Fibroblast of skin of scalp (primary cell): ENCODE results near the gene RAD51C.
"Not testable (repeated sequence)": the region's sequence is repeated elsewhere in the genome, so short reads cannot be mapped to it uniquely, and the experiment has no call there.

ENCODE experiments used
- DNase-seq: peaks from one replicate; pipeline ENCODE4 v3.0.0-alpha.2; 2013

Gene RAD51C

DNA sequence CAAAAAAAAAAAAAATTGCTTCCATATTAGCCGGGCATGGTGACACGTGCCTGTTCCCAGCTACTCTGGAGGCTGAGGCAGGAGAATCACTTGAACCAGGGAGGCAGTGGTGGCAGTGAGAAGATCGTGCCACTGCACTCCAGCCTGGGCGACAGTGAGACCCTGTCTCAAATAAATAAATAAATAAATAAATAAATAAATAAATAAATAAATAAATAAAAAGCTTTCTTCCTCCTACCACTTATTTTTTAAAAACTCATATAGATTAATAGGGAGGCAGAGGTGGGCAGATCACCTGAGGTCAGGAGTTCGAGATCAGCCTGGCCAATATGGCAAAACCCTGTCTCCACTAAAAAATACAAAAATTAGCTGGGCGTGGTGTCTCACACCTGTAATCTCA is 7.9 kb upstream of the RAD51C start:
- not testable (repeated sequence) for DNase-seq

GRCh38 chr17:58686980-58687379 is 5.4 kb upstream of the RAD51C start:
- DNase-seq, result no peak

DNA sequence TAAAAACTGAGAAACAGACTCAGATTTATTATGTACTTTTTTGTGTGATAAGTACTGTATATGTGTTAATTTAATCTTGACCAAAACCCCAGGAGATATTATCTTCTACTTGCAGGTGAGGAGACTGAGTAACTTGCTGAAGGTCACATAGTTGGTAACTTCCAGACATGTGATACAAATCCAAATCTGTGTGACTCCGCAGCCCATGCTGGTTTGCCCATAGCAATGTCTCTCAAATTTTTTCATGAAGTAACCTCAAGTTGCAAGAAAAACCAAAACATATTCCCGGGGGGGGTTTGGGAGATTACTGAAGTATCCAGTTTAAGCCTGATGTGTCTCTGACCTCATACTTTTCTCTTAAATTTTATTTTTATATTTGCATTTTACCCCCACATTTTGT is 3.9 kb upstream of the RAD51C start:
- no peak for DNase-seq

- not testable (repeated sequence) for DNase-seq
Measured at GRCh38 chr17:58690033-58690432, 2.4 kb upstream of the RAD51C start.

DNA sequence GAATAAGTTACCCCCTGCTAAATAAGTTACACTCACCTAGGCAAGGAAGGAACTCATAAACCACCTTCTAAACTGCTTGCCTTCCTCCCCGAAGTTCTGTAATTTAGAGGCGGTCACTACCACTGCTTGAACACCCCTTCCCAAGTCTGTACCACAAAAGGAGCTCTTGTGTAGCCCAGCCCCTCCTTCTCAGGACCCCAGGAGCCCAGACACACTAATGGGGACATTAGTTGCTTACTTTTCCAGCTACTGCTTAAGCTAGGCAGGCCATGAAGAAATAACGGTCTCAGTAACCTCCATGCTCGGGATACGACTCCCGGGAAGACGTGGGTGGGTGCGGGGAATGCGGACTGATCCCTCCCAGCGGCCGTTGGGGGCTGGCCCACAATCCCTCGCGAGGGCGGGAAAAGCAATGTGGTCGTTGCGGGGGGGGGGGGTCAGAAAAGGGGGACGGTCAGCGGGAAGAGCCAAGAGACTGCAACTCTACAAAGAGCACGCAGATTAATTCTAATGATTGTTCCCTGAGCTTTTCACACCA is 632 bp upstream of the RAD51C start, which contains the start of gene TEX14:
TSS of gene TEX14 (minus strand) at position 345 of the 538 bp plus-strand sequence. CDS start 40,044 bp downstream, outside the sequence.
- DNase-seq, result no peak

GRCh38 chr17:58693208-58693607 is 806 bp downstream of the RAD51C start:
- DNase-seq, result no peak

DNA sequence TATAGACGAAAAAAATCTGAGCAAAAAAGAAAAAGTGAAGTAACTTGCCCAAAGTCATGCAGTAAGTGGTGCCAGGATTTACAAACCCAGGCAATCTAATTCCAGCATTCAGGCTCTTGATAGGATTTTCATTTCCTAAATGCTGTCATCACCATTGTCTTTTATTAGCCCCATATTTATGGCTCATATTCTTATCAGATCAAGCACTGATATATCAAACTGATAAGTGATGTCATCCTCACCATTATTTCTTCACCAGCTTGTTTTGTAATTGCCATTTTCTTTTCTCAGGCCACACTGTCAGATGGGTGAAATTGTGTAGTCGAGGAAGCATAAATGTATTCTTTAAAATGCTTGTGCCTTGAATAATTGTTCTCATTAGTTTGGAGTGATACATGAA is 1.3 kb downstream of the RAD51C start:
- DNase-seq, result no peak

GRCh38 chr17:58694302-58694701 is 1.9 kb downstream of the RAD51C start:
- no peak for DNase-seq

DNA sequence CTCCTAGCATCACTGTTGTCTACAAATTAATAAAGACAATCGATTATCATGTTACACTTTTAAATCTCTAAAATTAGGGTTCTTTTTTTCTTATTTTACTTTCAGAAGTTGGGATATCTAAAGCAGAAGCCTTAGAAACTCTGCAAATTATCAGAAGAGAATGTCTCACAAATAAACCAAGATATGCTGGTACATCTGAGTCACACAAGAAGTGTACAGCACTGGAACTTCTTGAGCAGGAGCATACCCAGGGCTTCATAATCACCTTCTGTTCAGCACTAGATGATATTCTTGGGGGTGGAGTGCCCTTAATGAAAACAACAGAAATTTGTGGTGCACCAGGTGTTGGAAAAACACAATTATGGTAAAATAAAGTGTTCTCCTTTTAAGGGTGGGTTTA is 2.4 kb downstream of the RAD51C start:
- DNase-seq, result no peak

DNA sequence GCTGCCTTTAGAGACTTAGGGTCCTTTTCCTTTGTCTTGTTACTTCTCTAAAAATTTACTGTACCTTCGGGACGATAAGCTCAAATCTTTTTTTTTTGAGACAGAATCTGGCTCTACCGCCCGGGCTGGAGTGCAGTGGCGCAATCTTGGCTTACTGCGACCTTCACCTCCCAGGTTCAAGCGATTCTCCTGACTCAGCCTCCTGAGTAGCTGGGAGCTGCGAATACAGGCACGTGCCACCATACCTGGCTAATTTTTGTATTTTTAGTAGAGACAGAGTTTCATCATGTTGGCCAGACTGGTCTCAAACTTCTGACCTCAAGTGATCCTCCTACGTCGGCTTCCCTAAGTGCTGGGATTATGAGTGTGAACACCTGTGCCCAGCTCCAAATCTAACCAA is 7.4 kb downstream of the RAD51C start:
- no peak for DNase-seq

DNA sequence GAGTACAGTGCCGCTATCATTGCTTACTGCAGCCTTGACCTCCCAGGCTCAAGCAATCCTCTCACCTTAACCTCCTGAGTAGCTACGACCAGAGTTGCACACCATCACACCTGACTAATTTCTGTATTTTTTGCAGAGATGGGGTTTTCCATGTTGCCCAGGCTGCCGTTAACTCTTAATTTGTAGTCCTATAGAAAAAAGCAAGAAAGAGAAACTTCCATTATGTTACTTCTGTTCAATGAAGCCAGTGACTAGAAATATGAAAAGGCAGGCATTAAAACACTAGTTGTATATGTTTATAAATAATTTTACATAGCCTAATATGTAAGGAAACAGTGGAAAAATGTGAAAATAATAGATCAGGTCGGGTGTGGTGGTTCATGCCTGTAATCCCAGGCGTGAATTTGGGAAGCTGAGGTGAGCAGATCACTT is 9.7 kb downstream of the RAD51C start:
- no peak for DNase-seq

DNA sequence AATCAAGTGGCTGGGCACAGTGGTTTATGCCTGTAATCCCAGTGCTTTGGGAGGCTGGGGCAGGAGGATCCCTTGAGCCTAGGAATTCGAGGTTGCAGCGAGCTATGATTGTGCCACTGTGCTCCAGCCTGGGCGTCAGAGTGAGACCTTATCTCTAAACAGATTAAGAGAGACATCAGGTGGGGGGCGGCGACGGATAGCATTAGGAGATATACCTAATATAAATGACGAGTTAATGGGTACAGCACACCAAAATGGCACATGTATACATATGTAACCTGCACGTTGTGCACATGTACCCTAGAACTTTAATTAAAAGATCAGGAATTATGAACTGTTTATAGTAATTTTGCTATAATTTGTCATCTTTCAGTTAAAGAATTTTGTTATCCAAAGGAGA is 10.3 kb downstream of the RAD51C start:
- no peak for DNase-seq

DNA sequence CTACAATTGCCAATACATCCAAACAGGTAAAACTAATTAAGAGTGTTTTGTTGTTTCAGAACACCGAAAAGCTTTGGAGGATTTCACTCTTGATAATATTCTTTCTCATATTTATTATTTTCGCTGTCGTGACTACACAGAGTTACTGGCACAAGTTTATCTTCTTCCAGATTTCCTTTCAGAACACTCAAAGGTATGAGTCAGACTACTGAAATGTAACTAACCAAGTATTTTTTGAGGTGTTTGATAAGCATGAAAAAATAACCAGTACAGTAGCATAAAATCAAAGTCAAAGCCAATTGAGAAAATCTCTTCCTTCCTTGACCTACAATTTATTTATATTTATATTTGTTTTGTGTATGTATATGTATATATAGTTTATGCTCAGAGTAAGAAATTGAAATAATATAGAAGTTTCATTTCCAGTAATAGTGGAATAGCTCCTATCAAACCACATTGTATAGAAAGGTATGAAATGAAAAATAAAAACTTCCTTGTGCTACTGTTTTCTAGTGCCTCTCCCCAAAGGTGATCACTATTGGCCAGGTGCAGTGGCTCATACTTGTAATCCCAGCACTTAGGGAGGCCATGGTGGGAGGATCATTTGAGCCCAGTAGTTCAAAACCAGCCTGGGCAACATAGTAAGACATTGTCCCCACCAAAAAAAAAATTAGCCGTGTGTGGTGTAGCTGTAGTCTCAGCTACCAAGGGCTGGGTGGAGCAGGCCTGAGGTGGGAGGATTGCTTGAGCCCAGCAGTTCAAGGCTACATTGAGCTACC is 10.9 kb downstream of the RAD51C start:
- DNase-seq, result peak; percentile 12

DNA sequence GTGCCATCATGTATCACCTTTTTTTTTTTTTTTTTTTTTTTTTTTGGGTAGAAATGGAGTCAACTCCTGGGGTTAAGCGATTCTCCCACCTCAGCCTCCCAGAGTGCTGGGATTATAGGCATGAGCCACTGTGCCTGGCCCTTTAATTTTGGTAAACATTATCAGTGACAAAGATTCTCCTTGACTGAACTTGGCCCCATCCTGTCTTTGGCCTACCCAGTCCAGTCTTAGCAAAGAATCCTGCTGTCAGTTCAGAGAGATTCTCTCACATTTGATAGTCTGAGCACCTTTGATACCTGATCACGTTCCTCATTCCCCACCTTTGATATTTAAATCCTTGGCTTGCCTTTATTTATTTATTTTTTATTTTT is 11.5 kb downstream of the RAD51C start:
- DNase-seq, result no peak

GRCh38 chr17:58706351-58707140 is 14.1 kb downstream of the RAD51C start:
- no peak for DNase-seq

DNA sequence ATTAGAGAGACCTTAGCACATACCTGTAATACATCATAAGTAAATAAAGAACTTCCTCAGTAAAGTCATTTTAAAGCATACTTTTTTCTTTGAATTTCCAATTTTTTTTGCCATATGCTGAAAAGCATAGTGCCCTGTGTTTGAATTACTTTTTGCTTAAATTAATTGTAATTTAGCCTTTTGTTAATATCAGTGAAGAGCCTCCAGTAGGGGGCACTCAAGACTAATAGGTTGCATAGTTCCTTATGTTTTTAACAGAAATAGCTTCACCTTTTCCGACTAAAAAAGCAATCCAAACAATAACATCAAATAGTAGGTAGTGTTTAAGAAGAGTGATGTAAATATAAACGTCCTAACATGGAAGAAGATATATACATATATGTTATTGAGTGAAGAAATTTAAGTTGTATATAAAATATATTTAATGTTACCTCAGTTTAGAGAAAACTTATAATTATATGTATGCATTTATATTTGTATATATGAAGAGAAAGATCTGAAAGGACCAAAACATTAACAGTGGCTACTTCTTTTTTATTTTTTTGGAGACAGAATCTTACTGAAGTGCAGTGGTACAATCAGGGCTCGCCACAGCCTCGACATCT is 18.6 kb downstream of the RAD51C start:
- DNase-seq, result peak; percentile 56

- no peak for DNase-seq
Measured at GRCh38 chr17:58722274-58722673, 29.9 kb downstream of the RAD51C start.

GRCh38 chr17:58722696-58723095 is 30.3 kb downstream of the RAD51C start:
- DNase-seq, result no peak

DNA sequence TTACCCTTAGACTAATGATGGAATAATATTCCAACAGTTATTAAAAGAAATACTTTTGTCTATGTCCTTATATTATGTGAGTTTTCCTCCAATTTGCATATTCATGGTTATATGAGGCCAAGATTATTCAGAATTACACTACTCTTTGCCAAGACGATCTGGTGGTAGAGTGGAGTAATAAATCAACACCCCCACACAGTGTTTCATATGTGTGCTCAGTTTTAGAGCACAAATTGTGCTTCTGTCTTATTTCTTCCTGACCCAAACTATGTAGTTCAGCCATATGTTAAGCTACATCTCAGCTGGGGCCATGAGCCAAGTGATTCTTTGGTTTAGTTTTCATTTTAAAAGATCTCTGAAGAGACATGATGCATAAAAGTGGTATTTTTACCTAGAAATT is 36.4 kb downstream of the RAD51C start:
- no peak for DNase-seq

DNA sequence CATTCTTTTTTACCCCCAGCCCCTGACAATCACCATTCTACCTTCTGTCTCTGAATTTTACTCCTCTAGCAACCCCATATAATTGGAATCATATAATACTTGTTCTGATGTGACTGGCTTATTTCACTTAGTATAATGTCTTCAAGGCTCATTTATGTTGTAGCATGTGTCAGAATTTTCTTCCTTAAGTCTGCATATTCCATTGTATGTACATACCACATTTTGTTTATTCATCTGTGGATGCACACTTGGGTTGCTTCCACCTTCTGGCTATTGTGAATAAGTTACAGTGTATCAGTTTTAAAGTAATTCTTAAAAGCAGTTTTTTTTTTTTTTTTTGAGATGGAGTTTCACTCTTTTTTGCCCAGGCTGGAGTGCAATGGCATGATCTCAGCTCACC is 38.5 kb downstream of the RAD51C start:
- DNase-seq, result no peak

- no peak for DNase-seq
Measured at GRCh38 chr17:58734040-58734439, 41.6 kb downstream of the RAD51C start.

GRCh38 chr17:58734811-58735210 is 42.4 kb downstream of the RAD51C start:
- no peak for DNase-seq

DNA sequence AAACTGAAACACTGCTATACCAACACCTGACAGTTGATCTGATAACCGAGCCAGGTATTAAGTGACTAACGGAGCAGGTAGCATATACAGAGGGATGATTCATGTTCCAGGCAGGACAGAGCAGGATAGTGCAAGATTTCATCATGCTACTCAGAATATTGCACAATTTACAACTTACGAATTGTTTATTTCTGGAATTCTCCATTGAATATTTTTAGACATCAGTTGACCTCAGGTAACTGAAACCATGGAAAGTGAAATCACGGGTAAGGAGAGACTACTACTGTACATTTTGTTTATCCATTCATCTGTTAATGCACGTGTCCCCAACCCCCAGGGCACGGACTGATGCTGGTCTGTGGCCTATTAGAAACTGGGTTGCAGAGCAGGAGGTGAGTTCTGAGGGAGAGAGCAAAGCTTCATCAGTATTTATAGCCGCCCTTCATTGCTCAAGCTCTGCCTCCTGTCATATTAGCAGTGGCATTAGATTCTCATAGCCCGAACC is 48.8 kb downstream of the RAD51C start:
- peak; percentile 3 for DNase-seq
